Breast epithelium (tissue), 3 donors: ENCODE measurements around the gene URAD.

ENCODE experiments used
- CTCF ChIP-seq, 3 donors: fragments of 450-650 bp; IDR thresholded peaks; one replicate each; pipeline ENCODE4 v1.5.1; 2016 to 2017; ENCODE audit warnings: antibody characterized with exemption in 3 of 3, mild to moderate bottlenecking in 3 of 3, moderate library complexity in 3 of 3
- POLR2A ChIP-seq: fragments of 450-650 bp; IDR thresholded peaks from one replicate; pipeline ENCODE4 v1.6.1; 2016; ENCODE audit warnings: antibody characterized with exemption, mild to moderate bottlenecking, moderate library complexity
- POLR2AphosphoS5 ChIP-seq, 3 donors: sonication (generic); formaldehyde crosslinking; IDR thresholded peaks; one replicate each; pipeline ENCODE4 v1.6.1; 2017; ENCODE audit warnings: antibody characterized with exemption in 3 of 3

GRCh38 chr13:27982361-27982760 lies 6.1 kb downstream of the URAD start:
- TF ChIP-seq POLR2A (no peak), POLR2AphosphoS5 (IDR thresholded peaks at IDR 0.05) (no peak), CTCF (IDR thresholded peaks at IDR 0.05) (no peak)
